Hepatocyte (in vitro differentiated cells): ENCODE results near the gene DIAPH1.

Source experiments
- EZH2 ChIP-seq: fragments of 200-600 bp; sonication (generic); IDR thresholded peaks from 2 replicates; pipeline ENCODE4 v1.6.1; 2016; ENCODE audit warnings: antibody characterized with exemption, mild to moderate bottlenecking, borderline replicate concordance
- EZH2phosphoT487 ChIP-seq: fragments of 200-600 bp; sonication (generic); IDR thresholded peaks from one replicate; pipeline ENCODE4 v1.6.1; 2018; ENCODE audit warnings: antibody characterized with exemption, mild to moderate bottlenecking, low read depth, moderate library complexity; ENCODE audit not compliant: unreplicated experiment, severe bottlenecking
- TF ChIP-seq, protein P1 (sequence below): fragments of 200-600 bp; sonication (generic); IDR thresholded peaks from 2 replicates; pipeline ENCODE4 v1.5.1; 2016; ENCODE audit warnings: antibody characterized with exemption, mild to moderate bottlenecking; ENCODE audit not compliant: poor library complexity

DNA sequence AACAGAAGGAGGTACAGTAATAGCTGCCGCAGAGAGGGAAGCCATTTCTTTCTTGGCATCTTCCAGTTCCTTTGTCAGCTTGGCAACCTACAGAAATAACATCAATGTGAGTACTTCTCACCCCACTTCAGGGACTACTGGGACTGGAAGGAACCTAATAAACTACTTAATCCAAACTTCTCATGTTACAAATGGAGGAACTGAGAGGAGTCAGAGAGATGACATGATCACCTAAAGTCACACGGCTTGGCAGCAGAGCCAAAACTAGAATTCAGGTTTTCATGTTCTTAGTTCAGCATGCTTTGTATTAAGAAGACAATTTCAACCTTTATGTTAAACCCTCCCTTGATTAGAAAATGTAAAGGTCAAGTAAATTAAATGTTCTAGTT, 44.7 kb downstream of the DIAPH1 start:
- TF ChIP-seq EZH2 (no peak), EZH2phosphoT487 (no peak)
- TF ChIP-seq, protein P1, sequence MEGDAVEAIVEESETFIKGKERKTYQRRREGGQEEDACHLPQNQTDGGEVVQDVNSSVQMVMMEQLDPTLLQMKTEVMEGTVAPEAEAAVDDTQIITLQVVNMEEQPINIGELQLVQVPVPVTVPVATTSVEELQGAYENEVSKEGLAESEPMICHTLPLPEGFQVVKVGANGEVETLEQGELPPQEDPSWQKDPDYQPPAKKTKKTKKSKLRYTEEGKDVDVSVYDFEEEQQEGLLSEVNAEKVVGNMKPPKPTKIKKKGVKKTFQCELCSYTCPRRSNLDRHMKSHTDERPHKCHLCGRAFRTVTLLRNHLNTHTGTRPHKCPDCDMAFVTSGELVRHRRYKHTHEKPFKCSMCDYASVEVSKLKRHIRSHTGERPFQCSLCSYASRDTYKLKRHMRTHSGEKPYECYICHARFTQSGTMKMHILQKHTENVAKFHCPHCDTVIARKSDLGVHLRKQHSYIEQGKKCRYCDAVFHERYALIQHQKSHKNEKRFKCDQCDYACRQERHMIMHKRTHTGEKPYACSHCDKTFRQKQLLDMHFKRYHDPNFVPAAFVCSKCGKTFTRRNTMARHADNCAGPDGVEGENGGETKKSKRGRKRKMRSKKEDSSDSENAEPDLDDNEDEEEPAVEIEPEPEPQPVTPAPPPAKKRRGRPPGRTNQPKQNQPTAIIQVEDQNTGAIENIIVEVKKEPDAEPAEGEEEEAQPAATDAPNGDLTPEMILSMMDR: no peak
